Gastroesophageal sphincter (tissue), 4 donors: Measurements from ENCODE around the gene TRAPPC2B. TPM values are rescaled to one million over a fixed set of nuclear protein-coding genes. Genes with fewer than 3 reads are reported as not detected.
A peak's percentile ranks its signal among the peaks of the same experiment; 100 is the strongest.

Source experiments
- ATAC-seq: fragments of 150-250 bp; one replicate; pipeline ENCODE4 v1.9.1; 2016; ENCODE audit warnings: mild to moderate bottlenecking, moderate library complexity
- H3K27ac ChIP-seq, 4 donors: fragments of 200-600 bp; sonication (generic) in 3 of 4; 1 replicate in 3 of 4; 2 replicates in 1 of 4; pipeline ENCODE4 v1.5.1; 2016 to 2019
- H3K27me3 ChIP-seq: fragments of 200-600 bp; sonication (generic); one replicate; pipeline ENCODE4 v1.5.1; 2019
- H3K36me3 ChIP-seq, 2 donors: fragments of 200-600 bp; sonication (generic); one replicate each; pipeline ENCODE4 v1.5.1; 2019; ENCODE audit warnings: control low read depth in 1 of 2
- H3K4me1 ChIP-seq, 3 donors: fragments of 200-600 bp; sonication (generic); 1 replicate in 2 of 3; 2 replicates in 1 of 3; pipeline ENCODE4 v1.5.1; 2016 to 2019; ENCODE audit warnings: control low read depth in 2 of 3
- H3K4me3 ChIP-seq, 2 donors: fragments of 200-600 bp; sonication (generic); one replicate each; pipeline ENCODE4 v1.5.1; 2019; ENCODE audit warnings: mild to moderate bottlenecking in 1 of 2, moderate library complexity in 1 of 2
- H3K9me3 ChIP-seq, 3 donors: fragments of 200-600 bp; sonication (generic); one replicate each; pipeline ENCODE4 v1.5.1; 2017 to 2019; ENCODE audit warnings: control low read depth in 2 of 3
- EP300 ChIP-seq: sonication (generic); formaldehyde crosslinking; IDR thresholded peaks from one replicate; pipeline ENCODE4 v1.6.1; 2017; ENCODE audit warnings: antibody characterized with exemption, mild to moderate bottlenecking
- POLR2A ChIP-seq, 2 donors: fragments of 450-650 bp; IDR thresholded peaks; one replicate each; pipeline ENCODE4 v1.6.1; 2017; ENCODE audit warnings: antibody characterized with exemption in 2 of 2, mild to moderate bottlenecking in 2 of 2, moderate library complexity in 1 of 2
- POLR2AphosphoS5 ChIP-seq: sonication (generic); formaldehyde crosslinking; IDR thresholded peaks from one replicate; pipeline ENCODE4 v1.6.1; 2017; ENCODE audit warnings: antibody characterized with exemption
- WGBS, 2 donors: methylation state at CpG; one replicate each; pipeline ENCODE4 v1.1.5; 2018; ENCODE audit warnings: low coverage in 1 of 2; 5-methylcytosine and 5-hydroxymethylcytosine counted together
- total RNA-seq, 4 donors: library from RNA; depleted of rRNA; stranded (reverse); fragments of >200 nt; gene quantifications; one replicate each; pipeline ENCODE4 v1.1.0, GENCODE V29; 2016
- TF ChIP-seq, protein P1 (sequence below), 4 experiments: fragments of 200-600 bp in 2 of 4; fragments of 450-650 bp in 2 of 4; sonication (generic) in 1 of 4; IDR thresholded peaks; one replicate each; pipeline ENCODE4 v1.5.1; 2017 to 2019; ENCODE audit warnings: antibody characterized with exemption in 4 of 4, mild to moderate bottlenecking in 2 of 4, moderate library complexity in 2 of 4

The TRAPPC2B gene
- total RNA-seq, 4 donors from 2014 or later = 9.0 to 17.0 (median 13.2) TPM

DNA sequence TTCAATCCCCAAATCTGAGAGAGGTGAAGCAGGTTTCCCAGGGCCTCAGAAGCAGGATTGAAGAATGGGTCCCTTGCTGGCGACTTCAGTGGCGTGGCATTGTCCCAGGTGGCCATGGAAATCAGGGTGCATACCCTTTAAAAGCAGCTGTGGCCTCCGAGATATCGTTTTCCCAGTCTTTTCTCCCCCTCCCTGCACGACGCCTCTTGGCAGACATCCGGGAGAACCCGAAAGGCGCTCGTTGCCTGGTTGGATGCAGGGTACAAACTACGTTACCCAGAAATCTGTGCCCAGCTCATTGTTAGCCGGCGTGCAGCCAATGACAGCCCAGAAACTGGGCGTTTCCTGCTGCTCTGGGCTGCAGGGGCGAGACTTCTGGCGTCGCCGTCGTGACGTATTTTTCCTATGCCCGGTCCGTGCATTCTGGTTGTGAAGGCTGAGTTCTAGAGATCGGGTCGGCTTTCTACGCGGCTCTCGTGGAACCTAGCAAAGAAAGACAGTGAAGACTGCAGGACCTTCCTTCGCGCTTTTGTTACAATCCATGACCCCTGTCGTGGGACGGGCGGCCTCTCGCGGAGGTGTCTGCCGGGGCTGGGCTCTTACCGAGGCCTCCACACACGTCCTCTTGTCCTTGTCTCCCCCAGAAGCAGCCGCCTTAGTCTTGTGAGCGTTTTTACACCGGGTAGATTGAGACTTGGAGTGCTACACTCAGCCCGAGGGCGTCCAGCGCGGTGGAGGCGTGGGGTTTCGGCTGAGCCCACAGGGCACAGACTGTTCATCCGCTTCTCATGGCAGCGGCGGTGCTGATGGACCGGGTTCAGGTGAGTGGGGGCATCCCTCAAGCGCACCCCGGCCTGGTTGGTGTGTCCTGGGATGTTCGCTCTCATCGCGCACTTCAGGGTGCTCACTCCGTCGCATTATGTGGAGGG is 12.2 kb upstream of the TRAPPC2B start, which contains the start of gene ZNF304:
ZNF304 (plus strand) TSS at position 395 of the 929 bp plus-strand sequence; CDS start at position 789, 394 bp downstream.
- Histone ChIP-seq H3K4me1 (peaks cover 0 to 34% (median 9%) of the 10 kb centered on the region in 3 donors), H3K36me3 (peaks cover 0 to 37% of the 10 kb centered on the region in 2 donors), H3K4me3 (peak within 1 kb of the TSS; percentile 60 to 93), H3K27ac (peak within 1 kb of the TSS; percentile 39 to 89 (median 86)), H3K27me3 (no peaks in the 10 kb centered on the region), H3K9me3 (peaks cover 0 to 39% (median 0%) of the 10 kb centered on the region in 3 donors)
- 0% methylated on average over 4 of the region's 57 CpGs for WGBS, 2 donors
- TF ChIP-seq POLR2A (IDR thresholded peaks at IDR 0.05) (peak in 1 of 2 donors; percentile 15), POLR2AphosphoS5 (peak; percentile 78), EP300 (no peak)
- TF ChIP-seq, protein P1, sequence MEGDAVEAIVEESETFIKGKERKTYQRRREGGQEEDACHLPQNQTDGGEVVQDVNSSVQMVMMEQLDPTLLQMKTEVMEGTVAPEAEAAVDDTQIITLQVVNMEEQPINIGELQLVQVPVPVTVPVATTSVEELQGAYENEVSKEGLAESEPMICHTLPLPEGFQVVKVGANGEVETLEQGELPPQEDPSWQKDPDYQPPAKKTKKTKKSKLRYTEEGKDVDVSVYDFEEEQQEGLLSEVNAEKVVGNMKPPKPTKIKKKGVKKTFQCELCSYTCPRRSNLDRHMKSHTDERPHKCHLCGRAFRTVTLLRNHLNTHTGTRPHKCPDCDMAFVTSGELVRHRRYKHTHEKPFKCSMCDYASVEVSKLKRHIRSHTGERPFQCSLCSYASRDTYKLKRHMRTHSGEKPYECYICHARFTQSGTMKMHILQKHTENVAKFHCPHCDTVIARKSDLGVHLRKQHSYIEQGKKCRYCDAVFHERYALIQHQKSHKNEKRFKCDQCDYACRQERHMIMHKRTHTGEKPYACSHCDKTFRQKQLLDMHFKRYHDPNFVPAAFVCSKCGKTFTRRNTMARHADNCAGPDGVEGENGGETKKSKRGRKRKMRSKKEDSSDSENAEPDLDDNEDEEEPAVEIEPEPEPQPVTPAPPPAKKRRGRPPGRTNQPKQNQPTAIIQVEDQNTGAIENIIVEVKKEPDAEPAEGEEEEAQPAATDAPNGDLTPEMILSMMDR (IDR thresholded peaks at IDR 0.05) = peak in 1 of 4 experiments; percentile 7
- ATAC-seq = peak; percentile 100

DNA sequence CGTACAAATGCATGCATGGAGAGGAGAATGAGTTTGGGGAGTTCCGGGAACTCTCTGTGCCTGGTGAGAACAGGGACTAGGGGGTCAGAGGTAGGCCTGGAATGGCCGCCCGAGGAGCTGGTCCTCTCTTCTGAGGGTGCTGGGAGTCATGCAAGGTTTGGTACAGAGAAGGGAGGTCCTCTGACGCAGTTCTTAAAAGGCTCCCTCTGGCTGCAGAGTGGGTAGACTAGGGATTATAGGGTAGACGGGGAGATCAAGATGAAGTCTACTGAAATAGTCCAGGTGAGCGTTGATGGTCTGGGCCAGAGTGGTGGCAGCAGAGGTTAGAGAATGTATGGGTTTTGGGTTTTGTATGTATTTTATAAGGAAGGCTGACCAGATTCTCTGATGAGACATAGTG is 11.5 kb upstream of the TRAPPC2B start:
- Histone ChIP-seq H3K9me3 (peaks cover 0 to 46% (median 0%) of the 10 kb centered on the region in 3 donors), H3K4me3 (peak overlapping the region; percentile 60 to 93), H3K4me1 (peaks cover 0 to 34% (median 9%) of the 10 kb centered on the region in 3 donors), H3K36me3 (peaks cover 5 to 44% of the 10 kb centered on the region in 2 donors), H3K27me3 (no peaks in the 10 kb centered on the region), H3K27ac (peak overlapping the region in 3 of 4 donors; percentile 85 to 89 (median 87))
- TF ChIP-seq POLR2AphosphoS5 = no peak
- ATAC-seq = no peak
- WGBS, 2 donors = 18% methylated on average over 7 of the region's 7 CpGs; no CpG with 5 or more reads in 1 of the 2 donors

DNA sequence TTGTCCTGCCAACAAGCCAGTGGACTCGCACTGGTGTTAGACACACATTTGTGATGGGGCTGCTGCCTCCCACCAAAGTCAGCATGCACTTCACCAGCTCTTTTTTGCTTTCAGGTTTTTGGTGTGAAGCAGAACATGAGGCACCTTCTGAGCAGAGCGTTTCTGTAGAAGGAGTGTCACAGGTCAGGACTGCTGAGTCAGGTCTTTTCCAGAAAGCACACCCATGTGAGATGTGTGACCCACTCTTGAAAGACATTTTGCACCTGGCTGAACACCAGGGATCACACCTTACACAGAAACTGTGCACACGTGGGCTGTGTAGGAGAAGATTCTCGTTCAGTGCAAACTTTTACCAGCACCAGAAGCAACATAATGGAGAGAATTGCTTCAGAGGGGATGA is 7.4 kb upstream of the TRAPPC2B start:
- TF ChIP-seq, protein P1 (IDR thresholded peaks at IDR 0.05) = no peak
- no peak for TF ChIP-seq POLR2A (IDR thresholded peaks at IDR 0.05)
- TF ChIP-seq EP300 = no peak
- TF ChIP-seq POLR2AphosphoS5 = no peak
- H3K27me3 ChIP-seq = no peaks in the 10 kb centered on the region
- no peak overlapping the region for H3K27ac ChIP-seq
- peaks cover 7 to 77% of the 10 kb centered on the region in 2 donors for H3K36me3 ChIP-seq
- H3K4me3 ChIP-seq = no peak overlapping the region
- no peak for ATAC-seq
- H3K9me3 ChIP-seq = peaks cover 0 to 85% (median 0%) of the 10 kb centered on the region in 3 donors
- H3K4me1 ChIP-seq = peaks cover 0 to 28% (median 9%) of the 10 kb centered on the region in 3 donors
- 83 to 88% methylated on average over 1 to 3 of the region's 4 CpGs for WGBS, 2 donors

DNA sequence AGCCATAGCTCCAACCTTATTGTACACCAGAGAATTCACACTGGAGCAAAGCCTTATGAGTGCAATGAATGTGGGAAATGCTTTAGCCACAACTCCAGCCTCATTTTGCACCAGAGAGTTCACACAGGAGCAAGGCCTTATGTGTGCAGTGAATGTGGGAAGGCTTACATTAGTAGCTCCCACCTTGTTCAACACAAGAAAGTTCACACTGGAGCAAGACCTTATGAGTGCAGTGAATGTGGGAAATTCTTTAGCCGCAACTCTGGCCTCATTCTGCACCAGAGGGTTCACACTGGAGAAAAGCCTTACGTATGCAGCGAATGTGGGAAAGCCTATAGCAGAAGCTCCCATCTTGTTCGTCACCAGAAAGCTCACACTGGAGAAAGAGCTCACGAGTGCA is 5.9 kb upstream of the TRAPPC2B start:
- no peak for ATAC-seq
- Histone ChIP-seq H3K4me3 (no peak overlapping the region), H3K27me3 (no peaks in the 10 kb centered on the region), H3K4me1 (peaks cover 0 to 23% (median 1%) of the 10 kb centered on the region in 3 donors), H3K27ac (no peak overlapping the region), H3K9me3 (peaks cover 0 to 87% (median 0%) of the 10 kb centered on the region in 3 donors), H3K36me3 (peaks cover 7 to 77% of the 10 kb centered on the region in 2 donors)
- TF ChIP-seq POLR2AphosphoS5 (no peak), EP300 (no peak), POLR2A (IDR thresholded peaks at IDR 0.05) (no peak)
- TF ChIP-seq, protein P1 (IDR thresholded peaks at IDR 0.05) = no peak
- WGBS, 2 donors = 91 to 92% methylated on average over 4 to 5 of the region's 5 CpGs

DNA sequence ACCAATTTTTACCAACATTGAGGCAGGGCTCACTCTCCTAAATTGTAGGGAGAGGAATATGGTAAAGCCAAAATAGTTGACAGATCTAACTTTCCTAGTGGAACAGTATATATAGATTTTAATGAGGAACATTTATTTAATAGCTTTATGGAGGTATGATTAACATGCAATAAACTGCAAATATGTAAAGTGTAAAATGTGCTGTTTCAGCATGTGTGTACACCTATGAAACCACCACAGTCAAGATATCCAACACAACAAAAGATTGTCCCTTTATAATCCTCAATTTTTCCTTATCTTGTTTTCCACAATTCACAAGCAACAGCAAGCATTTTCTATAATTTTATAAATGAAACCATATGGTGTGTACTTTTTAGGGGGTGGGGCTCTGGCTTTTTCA is 4.1 kb upstream of the TRAPPC2B start:
- no peak for ATAC-seq
- H3K4me3 ChIP-seq = no peak overlapping the region
- no peak overlapping the region for H3K27ac ChIP-seq
- peaks cover 0 to 73% (median 0%) of the 10 kb centered on the region in 3 donors for H3K9me3 ChIP-seq
- peaks cover 0 to 15% (median 4%) of the 10 kb centered on the region in 3 donors for H3K4me1 ChIP-seq
- TF ChIP-seq, protein P1 (IDR thresholded peaks at IDR 0.05) = no peak
- H3K27me3 ChIP-seq = no peaks in the 10 kb centered on the region
- H3K36me3 ChIP-seq = peaks cover 7 to 59% of the 10 kb centered on the region in 2 donors
